GM19455 (cell line): ENCODE results near the gene ZC3H4.
"Not testable (repeated sequence)": the region's sequence is repeated elsewhere in the genome, so short reads cannot be mapped to it uniquely, and the experiment has no call there.

Experiments
- ATAC-seq: cut with Tn5 transposase; IDR thresholded peaks from one replicate; pipeline ENCODE4 v1.9.1; 2021; ENCODE audit not compliant: unreplicated experiment

Gene ZC3H4

GRCh38 chr19:47109177-47109540 lies 4.4 kb downstream of the ZC3H4 start:
- no peak for ATAC-seq

- no peak for ATAC-seq
Measured at GRCh38 chr19:47107953-47108746, 5.4 kb downstream of the ZC3H4 start.

- no peak for ATAC-seq
Measured at GRCh38 chr19:47107202-47107952, 6.2 kb downstream of the ZC3H4 start.

- ATAC-seq, result no peak
Measured at GRCh38 chr19:47106821-47107201, 6.8 kb downstream of the ZC3H4 start.

- ATAC-seq, result no peak
Measured at GRCh38 chr19:47105874-47106273, 7.7 kb downstream of the ZC3H4 start.

- no peak for ATAC-seq
Measured at GRCh38 chr19:47104680-47105079, 8.9 kb downstream of the ZC3H4 start.

GRCh38 chr19:47102346-47103060 lies 11.1 kb downstream of the ZC3H4 start:
- ATAC-seq, result no peak

- not testable (repeated sequence) for ATAC-seq
Measured at GRCh38 chr19:47101116-47101515, 12.5 kb downstream of the ZC3H4 start.

- no peak for ATAC-seq
Measured at GRCh38 chr19:47100290-47100689, 13.3 kb downstream of the ZC3H4 start.

GRCh38 chr19:47099576-47100050 lies 14.0 kb downstream of the ZC3H4 start:
- no peak for ATAC-seq

GRCh38 chr19:47098608-47099007 lies 15.0 kb downstream of the ZC3H4 start:
- no peak for ATAC-seq

- ATAC-seq, result no peak
Measured at GRCh38 chr19:47097396-47098201, 16.0 kb downstream of the ZC3H4 start.

- ATAC-seq, result no peak
Measured at GRCh38 chr19:47096721-47097120, 16.9 kb downstream of the ZC3H4 start.

GRCh38 chr19:47096100-47096704 lies 17.4 kb downstream of the ZC3H4 start:
- no peak for ATAC-seq

- no peak for ATAC-seq
Measured at GRCh38 chr19:47095476-47096099, 18.0 kb downstream of the ZC3H4 start.

GRCh38 chr19:47094557-47095475 lies 18.8 kb downstream of the ZC3H4 start:
- no peak for ATAC-seq

GRCh38 chr19:47093841-47094240 lies 19.7 kb downstream of the ZC3H4 start:
- peak; percentile 53 for ATAC-seq

GRCh38 chr19:47093254-47093653 lies 20.3 kb downstream of the ZC3H4 start:
- no peak for ATAC-seq
